Vagina (tissue), 2 donors: ENCODE measurements around the gene GID8.

Experiments
- POLR2A ChIP-seq, 2 donors: fragments of 450-650 bp; IDR thresholded peaks; one replicate each; pipeline ENCODE4 v1.6.1; 2017; ENCODE audit warnings: antibody characterized with exemption in 2 of 2, mild to moderate bottlenecking in 2 of 2, moderate library complexity in 2 of 2
- POLR2AphosphoS5 ChIP-seq, 2 donors: sonication (generic); formaldehyde crosslinking; IDR thresholded peaks; one replicate each; pipeline ENCODE4 v1.9.0; 2017; ENCODE audit warnings: antibody characterized with exemption in 2 of 2, mild to moderate bottlenecking in 2 of 2, low read depth in 1 of 2; ENCODE audit not compliant: insufficient read depth in 1 of 2
- TF ChIP-seq, protein P1 (sequence below), 3 experiments: fragments of 450-650 bp in 2 of 3; fragments of 200-600 bp in 1 of 3; sonication (generic) in 1 of 3; IDR thresholded peaks; one replicate each; pipeline ENCODE4 v1.5.1; 2017 to 2019; ENCODE audit warnings: antibody characterized with exemption in 3 of 3, mild to moderate bottlenecking in 2 of 3, moderate library complexity in 2 of 3

DNA sequence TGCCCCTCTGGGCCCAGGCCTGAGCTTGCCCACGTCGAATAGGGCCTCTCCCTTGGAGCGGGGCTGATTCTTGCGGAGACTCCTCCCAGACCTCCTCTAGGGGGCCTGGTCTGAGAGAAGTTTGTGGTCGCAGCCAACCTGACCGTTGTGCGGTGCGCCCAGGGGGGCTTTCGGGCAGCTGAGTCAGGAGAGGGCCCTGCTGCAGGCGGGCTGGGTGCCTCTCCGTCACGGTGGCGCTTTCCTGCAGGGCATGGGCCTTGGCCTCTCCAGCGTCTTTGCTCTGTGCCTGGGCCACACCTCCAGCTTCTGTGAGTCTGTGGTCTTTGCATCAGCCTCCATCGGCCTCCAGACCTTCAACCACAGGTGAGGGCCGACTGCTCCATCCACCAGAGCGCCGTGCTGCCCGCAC lies 27.4 kb downstream of the GID8 start:
- TF ChIP-seq, protein P1, sequence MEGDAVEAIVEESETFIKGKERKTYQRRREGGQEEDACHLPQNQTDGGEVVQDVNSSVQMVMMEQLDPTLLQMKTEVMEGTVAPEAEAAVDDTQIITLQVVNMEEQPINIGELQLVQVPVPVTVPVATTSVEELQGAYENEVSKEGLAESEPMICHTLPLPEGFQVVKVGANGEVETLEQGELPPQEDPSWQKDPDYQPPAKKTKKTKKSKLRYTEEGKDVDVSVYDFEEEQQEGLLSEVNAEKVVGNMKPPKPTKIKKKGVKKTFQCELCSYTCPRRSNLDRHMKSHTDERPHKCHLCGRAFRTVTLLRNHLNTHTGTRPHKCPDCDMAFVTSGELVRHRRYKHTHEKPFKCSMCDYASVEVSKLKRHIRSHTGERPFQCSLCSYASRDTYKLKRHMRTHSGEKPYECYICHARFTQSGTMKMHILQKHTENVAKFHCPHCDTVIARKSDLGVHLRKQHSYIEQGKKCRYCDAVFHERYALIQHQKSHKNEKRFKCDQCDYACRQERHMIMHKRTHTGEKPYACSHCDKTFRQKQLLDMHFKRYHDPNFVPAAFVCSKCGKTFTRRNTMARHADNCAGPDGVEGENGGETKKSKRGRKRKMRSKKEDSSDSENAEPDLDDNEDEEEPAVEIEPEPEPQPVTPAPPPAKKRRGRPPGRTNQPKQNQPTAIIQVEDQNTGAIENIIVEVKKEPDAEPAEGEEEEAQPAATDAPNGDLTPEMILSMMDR (IDR thresholded peaks at IDR 0.05), result no peak
- TF ChIP-seq POLR2A (IDR thresholded peaks at IDR 0.05) (no peak), POLR2AphosphoS5 (IDR thresholded peaks at IDR 0.05; ENCODE audit: insufficient read depth in 1 of 2, low read depth in 1 of 2) (no peak)
